GM18907 (cell line): Measurements from ENCODE around the gene CYFIP2.
"Not testable (repeated sequence)": the region's sequence is repeated elsewhere in the genome, so short reads cannot be mapped to it uniquely, and the experiment has no call there.

Source experiments
- ATAC-seq: cut with Tn5 transposase; IDR thresholded peaks from one replicate; pipeline ENCODE4 v1.9.1; 2021; ENCODE audit warnings: mild to moderate bottlenecking, moderate library complexity; ENCODE audit not compliant: unreplicated experiment

Gene CYFIP2

DNA sequence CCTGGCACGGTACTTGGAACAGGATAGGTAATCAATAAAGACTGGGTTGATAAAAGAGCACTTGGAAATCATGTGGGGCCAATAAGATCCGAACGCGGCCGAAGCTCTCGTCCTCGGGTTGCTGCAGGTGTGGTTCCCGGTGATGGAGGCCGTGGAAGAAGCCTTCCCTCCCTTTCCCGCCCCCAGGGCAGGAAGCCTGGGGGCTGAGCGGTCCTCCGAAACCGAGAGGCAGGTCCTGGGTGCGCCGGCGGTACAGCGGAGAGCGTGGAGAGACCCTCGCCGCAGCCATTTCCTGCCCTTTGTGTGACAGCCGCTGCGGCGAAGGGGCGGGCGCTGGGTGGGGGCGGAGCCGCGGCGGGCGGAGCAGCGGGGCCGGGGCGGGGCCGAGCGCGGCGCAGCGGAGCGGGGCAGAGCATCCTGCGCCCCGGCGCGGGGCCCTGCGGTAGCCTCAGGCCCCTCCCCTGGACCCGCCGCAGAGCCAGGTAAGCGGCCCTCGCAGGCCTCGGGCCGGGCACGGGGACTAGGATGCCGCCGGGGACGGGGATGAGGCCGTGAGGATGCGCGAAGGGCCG, at the start of gene CYFIP2:
TSS of gene CYFIP2 (plus strand) at position 410 of the 572 bp plus-strand sequence. CDS start 19,239 bp downstream, outside the sequence.
- ATAC-seq = peak; percentile 87

DNA sequence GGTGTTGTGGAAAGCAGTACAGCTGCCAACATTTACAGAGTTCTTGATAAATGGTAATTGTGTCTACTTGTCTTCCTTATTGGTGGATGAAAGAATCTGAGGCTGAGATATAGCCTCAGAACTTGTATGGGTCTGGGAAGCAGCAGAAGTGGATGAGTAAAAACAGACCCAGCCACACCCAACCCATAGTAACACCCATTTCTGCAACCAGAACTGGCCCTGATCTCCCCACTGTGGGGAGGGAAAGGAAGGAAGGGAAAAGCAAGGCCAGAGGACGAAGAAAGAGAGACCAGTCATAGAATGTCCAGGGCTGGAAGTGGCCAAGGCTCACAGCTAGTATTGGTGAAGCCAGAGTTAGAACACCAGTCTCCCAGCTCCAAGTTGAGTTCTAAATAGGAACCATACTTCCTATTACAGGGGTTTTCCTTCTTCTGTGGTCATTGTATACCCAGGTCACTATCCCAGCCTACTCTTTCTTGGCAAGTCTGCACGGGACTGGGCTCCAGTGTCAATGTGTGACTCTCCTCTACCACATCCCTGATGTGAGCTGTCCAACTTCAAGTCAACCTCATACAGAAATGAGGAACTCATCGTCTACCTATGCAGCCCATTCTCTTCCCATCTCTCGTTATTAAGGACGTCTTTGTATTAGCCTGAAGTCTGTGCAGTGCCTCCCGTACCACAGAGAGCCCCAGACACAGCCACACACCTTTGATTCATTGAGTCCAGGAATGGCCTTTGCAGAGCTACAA, 49.4 kb upstream of the CYFIP2 start:
- no peak for ATAC-seq

DNA sequence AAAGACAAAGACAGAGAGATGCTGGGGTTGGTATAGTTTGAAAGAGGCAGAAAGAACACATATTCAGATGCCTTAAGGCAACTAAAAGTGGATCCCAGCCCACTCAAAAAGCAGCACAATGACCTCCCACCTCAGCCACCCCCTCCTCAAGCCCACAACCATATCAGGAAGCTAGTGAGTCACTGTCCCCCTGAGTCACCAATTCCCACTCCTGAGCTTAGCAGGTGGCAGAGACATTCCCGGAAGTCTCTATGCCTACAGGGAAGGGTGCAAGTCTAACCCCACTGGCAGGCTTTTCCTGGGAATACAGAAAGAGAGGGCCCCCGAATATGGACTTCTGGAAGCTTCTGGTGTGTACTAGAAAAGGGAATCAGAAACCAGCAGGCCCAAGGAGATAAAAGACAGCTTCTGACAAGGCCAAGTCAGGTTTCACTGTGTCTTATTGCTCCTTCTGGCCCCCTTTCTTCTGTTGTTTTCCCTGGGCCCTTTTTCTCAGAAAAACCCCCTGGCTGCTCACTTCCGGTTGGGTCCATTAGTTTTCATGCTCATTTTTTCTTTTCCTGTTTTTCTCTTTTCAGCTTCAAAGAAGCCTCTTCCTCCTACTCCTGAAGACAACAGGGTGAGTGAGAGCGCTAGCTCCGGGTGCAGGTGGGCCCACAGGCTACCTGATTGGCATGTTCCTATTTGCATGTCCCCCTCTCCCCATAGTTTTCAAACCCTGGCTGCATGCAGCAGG, 48.5 kb upstream of the CYFIP2 start:
- ATAC-seq = no peak

DNA sequence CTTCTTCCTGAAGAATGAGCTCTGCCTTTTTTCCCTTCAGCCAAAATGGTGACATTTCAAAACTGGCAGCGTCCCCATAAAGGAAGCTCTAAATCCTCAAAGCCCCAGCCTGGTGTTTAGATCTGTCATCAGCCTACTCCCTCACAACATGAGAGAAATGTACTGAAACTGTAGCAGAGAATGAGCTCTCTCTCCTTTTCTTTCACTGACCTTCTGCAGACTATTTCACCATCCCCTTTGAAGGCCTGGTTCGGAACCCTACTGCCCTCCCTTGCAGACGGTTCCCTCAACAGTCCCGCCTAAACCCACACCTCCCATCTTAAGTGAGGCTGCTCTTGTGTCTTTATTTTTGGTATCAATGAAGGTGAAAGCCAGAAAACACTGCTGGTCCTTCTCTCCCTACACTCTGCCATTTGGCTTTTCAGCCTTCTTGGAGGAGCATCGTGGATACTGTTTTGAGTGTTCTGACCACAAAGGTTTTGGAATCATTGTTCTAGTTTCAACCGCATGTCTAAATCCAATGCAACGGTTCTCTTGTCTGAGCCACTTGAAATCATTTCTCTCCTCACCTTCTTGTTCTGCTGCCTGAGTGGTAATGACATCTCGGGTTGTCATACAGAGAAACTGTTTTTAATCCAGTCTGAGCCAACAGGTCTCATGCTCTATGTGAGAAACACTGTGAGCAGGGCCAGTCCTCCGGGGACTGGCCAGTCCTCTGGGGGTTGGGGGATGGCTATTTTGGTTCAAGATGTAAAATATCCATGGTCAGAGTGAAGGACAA, 46.2 kb upstream of the CYFIP2 start:
- peak; percentile 48 for ATAC-seq

DNA sequence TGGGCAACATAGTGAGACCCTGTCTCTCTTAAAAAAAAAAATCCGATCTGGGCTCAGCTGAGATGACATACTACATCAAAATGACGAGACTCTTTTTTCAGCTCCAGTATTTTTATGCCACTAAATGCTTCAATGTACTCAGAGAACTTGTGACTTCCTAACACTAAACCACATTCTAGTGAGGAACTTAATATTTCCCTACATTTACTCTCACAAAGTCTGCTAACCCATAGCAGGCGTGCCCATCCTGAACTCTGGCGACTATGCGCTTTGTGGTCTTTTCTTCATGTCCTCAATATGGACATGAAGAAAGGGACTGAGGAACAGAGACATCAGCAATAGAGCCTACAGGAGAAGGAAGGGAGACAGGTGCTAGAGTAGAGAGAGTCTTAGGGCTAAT, 44.0 kb upstream of the CYFIP2 start:
- no peak for ATAC-seq

DNA sequence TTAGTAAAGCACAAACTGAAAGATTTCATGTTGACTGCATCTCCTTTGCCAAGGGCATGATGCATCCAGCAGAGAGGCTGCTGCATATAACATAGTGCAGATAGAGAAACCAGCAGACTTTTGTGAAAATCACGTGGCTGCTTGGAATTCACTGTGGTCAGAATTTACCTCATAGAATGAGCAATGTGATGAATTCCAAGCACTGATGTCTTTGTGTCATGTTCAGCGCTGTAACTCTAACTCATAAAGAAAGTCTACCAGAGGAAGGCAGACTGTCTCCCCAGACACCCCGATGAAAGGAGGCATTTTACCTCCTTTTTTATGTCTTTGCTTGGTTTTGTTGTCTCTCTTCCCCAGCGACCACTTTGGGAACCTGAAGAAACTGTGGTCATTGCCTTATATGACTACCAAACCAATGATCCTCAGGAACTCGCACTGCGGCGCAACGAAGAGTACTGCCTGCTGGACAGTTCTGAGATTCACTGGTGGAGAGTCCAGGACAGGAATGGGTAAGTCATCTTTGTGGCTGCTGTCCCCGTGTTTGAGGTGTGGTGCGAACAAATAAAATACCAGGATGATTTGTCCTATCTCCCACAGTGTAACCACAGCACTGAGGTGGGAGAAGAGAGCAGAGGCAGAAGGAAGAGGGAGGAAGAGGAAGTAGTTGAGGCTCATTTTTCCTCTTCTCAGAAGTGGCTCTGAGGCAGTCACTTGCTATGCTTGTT, 43.3 kb upstream of the CYFIP2 start:
- no peak for ATAC-seq

DNA sequence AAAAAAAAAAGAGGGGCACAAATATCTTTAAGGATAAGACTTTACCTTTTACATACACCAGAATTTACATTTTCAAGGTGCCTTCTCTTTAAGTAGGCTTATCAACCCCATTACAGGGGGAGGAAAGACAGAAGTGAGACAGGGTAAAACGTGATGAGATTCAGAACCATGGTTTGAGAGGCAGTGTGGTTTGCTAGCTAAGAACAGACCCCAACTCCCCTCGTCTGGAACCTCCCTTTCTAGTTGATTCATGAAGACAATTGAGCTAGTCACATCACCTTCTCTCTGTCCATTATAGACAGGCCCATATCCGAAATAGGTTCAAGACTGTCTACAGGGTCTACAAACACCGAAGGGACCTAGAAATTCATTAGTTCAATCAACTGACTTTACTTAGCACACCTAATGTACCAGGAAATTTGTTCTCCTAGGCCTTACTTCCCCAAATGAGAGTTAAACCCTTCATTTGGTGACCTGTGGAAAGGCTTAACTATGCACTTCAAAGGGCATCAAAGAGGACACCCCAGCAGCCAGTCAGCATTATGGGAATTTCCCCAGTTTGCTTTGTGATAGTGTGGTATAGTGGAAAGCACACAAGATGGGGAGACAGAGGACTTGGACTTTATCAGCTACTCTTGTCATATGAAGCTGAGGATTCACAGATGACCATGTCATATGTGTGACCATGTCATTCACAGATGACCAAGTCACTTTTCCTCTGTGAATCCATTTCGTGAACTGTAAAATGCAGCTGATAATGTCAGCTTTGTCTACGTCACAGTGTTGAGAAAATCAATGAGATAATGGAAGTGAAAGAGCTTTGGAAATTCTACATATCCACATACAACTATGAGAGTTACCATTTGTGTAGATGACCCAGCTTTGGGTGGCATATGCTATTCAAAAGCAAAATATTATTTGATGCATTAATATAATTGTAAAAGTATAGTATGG, 40.2 kb upstream of the CYFIP2 start:
- ATAC-seq = no peak

DNA sequence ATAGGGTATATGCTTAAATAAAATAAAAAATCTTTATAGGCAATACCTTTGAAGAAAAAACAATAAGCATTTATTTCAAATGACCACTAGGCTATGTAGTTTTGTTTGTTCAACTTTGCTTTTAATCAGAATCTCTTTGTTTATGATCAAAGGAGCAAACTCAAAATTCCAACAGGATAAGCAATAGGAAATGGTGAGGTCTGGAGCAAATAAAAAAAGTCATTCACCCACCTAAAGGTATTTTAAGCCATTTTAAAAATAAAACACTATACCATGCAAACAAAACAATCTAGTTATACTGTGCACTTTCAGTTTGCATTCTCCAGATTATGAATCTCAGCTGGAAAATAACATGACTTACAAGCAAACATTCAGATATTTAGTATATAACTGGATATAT, 35.3 kb upstream of the CYFIP2 start:
- ATAC-seq = no peak

DNA sequence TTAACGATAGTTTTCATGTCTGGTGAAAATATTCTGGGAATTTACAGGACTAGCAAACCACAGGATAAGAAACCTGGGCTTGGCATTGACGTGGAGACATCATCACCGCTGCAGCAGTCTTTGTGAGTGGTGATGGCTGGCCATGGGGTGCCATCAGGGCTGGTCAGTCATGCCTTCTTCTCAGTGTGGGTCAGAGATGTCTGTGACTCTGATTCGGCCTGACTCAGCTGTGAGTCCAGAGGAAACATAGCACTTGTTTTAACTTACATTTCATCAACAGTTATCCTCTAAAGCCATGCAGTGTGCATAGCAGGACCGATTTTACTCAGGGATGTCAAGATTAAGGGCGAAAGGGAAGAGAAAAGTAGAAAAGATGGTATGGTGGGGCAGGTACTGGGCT, 33.2 kb upstream of the CYFIP2 start:
- ATAC-seq = no peak

DNA sequence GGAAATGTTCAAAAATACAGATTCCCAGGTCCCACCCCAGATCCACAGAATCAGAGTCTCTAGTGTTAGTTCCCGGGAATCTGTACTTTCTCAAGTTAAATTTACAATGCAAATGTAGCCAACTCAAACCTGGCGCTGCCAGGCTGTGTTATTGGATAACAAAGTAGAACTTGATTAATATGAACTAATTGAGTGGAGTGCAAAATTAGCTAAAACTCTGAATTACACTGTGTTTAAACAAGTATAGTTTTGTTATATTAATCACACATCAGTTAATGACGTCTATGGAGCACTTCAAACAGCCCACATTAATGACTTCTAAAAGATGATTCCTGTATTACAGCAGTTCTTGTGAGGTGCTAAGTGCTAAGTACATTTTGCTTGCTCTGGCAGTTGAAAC, 32.4 kb upstream of the CYFIP2 start:
- no peak for ATAC-seq

DNA sequence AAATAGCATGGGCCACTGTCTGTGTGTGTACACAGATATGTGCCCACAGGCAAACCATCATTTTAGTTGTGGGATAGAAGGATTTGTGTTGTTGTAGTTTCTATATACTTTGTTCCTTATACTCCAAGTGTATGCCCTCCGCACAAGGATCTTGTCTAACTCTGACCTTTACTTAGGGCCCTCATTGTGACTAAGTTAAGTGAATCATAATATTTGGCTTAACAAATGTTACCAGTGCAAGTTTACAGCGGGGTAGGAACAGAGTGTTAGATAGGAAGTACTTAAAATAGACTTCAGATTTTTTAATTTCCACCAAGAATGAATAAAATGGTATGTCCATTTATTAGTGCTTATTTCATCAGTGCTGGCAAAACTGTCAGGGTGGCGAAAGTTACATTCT, 29.5 kb upstream of the CYFIP2 start:
- no peak for ATAC-seq

DNA sequence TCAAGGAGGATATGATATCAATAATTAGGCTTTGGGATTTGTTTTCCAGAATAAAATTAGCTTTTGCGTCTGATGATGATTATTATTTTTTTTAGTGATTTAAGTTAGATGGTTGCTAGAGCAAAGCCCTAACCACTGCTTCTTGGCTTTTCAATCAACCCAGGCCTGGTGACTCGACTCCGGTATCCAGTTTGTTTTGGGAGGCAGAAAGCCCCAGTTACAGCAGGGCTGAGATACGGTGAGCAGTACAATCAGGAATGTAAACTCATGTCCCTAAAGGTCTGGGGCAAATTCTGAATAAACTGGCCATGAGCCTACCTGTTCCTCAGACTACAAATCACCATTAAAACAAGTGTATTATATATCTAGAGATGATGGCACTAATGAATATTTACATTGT, 24.4 kb upstream of the CYFIP2 start:
- no peak for ATAC-seq

DNA sequence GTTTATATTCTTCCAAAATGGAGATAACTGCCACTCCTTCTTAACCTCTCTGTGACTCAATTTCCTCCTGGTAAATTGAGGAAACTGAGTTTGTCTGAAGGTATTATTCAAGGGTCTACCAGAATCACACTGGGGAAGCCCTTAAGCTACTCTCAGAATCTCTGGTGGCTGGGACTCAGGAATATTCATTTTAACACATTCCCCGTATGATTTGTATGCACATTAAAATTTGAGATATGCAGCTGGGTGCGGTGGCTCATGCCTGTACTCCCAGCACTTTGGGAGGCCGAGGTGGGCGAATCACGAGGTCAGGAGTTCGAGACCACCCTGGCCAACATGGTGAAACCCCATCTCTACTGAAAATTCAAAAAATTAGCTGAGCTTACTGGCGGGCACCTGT, 21.2 kb upstream of the CYFIP2 start:
- ATAC-seq = not testable (repeated sequence)

DNA sequence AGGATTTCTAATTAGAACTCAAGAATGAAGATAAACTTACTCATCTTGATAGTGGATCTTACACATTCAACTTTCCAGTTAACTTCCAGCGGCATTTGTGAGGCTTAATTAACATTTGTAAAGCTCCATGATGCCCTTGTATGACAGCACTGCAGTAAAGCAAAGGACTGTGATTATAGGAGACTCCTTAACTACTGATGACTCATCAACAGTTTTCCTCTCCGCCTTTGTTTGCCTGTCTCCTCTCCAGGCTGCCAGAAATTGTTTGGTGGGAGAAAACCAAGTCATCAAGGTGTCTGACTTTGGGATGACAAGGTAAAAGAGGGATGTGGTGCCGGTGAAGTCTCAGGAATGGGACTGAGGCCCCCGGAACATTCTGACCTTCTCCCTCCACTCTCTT, 20.4 kb upstream of the CYFIP2 start:
- no peak for ATAC-seq

DNA sequence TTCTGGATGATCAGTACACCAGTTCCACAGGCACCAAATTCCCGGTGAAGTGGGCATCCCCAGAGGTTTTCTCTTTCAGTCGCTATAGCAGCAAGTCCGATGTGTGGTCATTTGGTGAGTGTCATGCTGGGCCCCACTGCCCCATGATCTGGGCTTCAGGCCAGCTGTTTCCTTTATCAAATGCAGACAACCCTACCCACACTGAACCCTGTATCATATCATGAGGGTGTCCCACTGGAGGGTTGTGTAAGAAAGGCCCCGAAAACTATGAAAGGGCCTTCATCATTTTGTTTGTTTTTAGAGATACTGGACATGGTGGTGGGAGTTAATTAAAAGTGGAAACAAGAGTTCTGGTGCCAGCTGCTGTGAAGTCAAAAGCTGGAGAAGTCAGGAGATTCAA, 20.0 kb upstream of the CYFIP2 start:
- ATAC-seq = no peak

DNA sequence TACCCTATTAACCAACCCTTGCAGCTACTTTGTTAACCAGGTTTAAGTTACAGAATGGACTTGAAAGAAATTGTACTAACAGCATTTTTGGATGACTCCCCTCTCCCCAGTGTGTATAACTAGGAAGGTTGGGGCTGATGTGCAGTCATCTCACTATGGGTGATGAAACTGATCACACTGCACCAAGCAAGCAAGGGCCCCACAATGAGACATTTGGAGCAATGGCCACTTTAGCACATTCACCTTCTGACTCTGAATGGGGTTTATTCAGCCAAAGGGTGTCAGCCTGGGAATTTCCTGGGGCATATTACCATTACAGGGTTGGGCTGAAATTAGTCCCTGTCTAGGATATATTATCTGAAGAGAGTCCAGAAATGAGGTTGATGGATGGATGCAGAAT, 18.7 kb upstream of the CYFIP2 start:
- no peak for ATAC-seq

DNA sequence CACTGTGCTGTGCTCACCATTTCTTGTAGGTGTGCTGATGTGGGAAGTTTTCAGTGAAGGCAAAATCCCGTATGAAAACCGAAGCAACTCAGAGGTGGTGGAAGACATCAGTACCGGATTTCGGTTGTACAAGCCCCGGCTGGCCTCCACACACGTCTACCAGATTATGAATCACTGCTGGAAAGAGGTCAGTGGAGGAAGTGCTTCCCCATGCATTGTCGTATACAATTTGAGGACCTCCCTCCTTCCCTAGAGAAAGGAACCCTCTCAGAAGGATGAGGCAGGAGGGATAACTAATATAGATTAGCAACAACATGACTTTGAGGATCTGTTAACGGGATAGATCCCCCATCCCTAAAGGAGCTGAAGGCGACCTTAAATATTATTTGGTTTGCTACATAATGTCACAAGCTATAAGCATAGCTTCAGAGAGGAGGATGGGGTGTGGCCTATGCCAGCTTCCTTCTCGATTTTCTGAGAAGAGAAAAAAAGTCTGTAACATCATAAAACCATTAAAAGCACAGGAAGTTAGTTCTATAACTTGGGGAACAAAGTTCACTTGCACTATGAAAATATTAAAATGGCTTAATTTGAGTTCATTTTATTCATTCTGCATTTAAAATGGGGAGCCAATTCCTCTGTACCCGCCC, 17.0 kb upstream of the CYFIP2 start:
- ATAC-seq = no peak

DNA sequence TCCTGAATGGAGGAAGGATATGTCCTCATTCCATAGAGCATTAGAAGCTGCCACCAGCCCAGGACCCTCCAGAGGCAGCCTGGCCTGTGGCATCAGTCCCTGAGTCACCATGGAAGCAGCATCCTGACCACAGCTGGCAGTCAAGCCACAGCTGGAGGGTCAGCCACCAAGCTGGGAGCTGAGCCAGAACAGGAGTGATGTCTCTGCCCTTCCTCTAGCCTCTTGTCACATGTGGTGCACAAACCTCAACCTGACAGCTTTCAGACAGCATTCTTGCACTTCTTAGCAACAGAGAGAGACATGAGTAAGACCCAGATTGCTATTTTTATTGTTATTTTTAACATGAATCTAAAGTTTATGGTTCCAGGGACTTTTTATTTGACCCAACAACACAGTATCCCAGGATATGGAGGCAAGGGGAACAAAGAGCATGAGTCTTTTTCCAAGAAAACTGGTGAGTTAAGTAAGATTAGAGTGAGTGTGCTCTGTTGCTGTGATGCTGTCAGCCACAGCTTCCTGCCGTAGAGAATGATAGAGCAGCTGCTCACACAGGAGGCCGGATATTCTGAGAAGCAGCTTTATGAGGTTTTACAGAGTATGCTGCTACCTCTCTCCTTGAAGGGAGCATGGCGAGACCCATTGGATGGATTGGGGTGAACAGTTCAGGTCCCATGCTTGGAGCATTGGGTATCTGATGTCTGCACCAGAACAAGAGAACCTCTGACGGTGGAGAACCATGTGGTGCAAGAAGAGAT, 13.0 kb upstream of the CYFIP2 start:
- ATAC-seq = peak; percentile 94
